ENCODE data around the gene NUCB1. TPM values are rescaled to one million over a fixed set of nuclear protein-coding genes. Genes with fewer than 3 reads are reported as not detected.

The NUCB1 gene
- total and polyA plus RNA-seq, 9 of the 15 experiments (the other 6 are each of a cell fraction or from before 2014, with no cell fraction given) = 3.1 to 153 (median 71.7) TPM

DNA sequence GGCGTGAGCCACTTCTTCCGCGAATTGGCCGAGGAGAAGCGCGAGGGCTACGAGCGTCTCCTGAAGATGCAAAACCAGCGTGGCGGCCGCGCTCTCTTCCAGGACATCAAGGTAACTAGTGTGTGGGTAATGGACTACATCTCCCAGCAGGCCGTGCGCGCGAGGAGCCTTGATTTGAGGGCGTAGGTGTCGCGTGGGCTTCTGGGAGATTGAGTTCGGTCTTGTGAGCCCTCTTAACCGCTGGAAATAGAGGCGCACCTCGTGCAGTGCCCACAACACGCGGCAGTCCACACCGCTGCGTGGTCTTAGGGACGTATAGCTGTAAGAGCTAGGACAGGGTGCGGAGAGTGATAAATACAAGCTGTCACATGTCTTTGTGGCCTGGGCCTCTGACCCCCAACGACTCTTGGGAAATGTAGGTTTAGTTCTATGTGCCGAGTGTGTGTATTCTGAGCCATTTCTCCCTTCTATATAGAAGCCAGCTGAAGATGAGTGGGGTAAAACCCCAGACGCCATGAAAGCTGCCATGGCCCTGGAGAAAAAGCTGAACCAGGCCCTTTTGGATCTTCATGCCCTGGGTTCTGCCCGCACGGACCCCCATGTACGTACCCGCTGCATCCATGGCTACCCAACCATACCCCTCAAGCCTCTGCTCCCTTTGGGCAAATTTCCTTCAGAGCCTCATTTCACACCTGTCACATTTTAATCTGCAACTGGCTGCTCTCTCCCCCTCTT, 65.9 kb downstream of the NUCB1 start (continued):
- TF ChIP-seq FOXP1 (CRISPR knock-in tag; IDR thresholded peaks at IDR 0.05) = no peak
- TF ChIP-seq, protein P1, sequence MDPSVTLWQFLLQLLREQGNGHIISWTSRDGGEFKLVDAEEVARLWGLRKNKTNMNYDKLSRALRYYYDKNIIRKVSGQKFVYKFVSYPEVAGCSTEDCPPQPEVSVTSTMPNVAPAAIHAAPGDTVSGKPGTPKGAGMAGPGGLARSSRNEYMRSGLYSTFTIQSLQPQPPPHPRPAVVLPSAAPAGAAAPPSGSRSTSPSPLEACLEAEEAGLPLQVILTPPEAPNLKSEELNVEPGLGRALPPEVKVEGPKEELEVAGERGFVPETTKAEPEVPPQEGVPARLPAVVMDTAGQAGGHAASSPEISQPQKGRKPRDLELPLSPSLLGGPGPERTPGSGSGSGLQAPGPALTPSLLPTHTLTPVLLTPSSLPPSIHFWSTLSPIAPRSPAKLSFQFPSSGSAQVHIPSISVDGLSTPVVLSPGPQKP (CRISPR knock-in tag; IDR thresholded peaks at IDR 0.05) = no peak
- 0 out of 2 replicates have a peak, but pooled peaks have one; percentile 5 for TF ChIP-seq ZNF12 (CRISPR knock-in tag; IDR thresholded peaks at IDR 0.05)
- TF ChIP-seq, protein P2, sequence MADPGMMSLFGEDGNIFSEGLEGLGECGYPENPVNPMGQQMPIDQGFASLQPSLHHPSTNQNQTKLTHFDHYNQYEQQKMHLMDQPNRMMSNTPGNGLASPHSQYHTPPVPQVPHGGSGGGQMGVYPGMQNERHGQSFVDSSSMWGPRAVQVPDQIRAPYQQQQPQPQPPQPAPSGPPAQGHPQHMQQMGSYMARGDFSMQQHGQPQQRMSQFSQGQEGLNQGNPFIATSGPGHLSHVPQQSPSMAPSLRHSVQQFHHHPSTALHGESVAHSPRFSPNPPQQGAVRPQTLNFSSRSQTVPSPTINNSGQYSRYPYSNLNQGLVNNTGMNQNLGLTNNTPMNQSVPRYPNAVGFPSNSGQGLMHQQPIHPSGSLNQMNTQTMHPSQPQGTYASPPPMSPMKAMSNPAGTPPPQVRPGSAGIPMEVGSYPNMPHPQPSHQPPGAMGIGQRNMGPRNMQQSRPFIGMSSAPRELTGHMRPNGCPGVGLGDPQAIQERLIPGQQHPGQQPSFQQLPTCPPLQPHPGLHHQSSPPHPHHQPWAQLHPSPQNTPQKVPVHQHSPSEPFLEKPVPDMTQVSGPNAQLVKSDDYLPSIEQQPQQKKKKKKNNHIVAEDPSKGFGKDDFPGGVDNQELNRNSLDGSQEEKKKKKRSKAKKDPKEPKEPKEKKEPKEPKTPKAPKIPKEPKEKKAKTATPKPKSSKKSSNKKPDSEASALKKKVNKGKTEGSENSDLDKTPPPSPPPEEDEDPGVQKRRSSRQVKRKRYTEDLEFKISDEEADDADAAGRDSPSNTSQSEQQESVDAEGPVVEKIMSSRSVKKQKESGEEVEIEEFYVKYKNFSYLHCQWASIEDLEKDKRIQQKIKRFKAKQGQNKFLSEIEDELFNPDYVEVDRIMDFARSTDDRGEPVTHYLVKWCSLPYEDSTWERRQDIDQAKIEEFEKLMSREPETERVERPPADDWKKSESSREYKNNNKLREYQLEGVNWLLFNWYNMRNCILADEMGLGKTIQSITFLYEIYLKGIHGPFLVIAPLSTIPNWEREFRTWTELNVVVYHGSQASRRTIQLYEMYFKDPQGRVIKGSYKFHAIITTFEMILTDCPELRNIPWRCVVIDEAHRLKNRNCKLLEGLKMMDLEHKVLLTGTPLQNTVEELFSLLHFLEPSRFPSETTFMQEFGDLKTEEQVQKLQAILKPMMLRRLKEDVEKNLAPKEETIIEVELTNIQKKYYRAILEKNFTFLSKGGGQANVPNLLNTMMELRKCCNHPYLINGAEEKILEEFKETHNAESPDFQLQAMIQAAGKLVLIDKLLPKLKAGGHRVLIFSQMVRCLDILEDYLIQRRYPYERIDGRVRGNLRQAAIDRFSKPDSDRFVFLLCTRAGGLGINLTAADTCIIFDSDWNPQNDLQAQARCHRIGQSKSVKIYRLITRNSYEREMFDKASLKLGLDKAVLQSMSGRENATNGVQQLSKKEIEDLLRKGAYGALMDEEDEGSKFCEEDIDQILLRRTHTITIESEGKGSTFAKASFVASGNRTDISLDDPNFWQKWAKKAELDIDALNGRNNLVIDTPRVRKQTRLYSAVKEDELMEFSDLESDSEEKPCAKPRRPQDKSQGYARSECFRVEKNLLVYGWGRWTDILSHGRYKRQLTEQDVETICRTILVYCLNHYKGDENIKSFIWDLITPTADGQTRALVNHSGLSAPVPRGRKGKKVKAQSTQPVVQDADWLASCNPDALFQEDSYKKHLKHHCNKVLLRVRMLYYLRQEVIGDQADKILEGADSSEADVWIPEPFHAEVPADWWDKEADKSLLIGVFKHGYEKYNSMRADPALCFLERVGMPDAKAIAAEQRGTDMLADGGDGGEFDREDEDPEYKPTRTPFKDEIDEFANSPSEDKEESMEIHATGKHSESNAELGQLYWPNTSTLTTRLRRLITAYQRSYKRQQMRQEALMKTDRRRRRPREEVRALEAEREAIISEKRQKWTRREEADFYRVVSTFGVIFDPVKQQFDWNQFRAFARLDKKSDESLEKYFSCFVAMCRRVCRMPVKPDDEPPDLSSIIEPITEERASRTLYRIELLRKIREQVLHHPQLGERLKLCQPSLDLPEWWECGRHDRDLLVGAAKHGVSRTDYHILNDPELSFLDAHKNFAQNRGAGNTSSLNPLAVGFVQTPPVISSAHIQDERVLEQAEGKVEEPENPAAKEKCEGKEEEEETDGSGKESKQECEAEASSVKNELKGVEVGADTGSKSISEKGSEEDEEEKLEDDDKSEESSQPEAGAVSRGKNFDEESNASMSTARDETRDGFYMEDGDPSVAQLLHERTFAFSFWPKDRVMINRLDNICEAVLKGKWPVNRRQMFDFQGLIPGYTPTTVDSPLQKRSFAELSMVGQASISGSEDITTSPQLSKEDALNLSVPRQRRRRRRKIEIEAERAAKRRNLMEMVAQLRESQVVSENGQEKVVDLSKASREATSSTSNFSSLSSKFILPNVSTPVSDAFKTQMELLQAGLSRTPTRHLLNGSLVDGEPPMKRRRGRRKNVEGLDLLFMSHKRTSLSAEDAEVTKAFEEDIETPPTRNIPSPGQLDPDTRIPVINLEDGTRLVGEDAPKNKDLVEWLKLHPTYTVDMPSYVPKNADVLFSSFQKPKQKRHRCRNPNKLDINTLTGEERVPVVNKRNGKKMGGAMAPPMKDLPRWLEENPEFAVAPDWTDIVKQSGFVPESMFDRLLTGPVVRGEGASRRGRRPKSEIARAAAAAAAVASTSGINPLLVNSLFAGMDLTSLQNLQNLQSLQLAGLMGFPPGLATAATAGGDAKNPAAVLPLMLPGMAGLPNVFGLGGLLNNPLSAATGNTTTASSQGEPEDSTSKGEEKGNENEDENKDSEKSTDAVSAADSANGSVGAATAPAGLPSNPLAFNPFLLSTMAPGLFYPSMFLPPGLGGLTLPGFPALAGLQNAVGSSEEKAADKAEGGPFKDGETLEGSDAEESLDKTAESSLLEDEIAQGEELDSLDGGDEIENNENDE (IDR thresholded peaks at IDR 0.05; ENCODE audit: low read depth, low read length) = no peak
- TF ChIP-seq TCF7L2 (IDR thresholded peaks at IDR 0.05; ENCODE audit: low read depth, low read length) = no peak
- TF ChIP-seq, protein P3, sequence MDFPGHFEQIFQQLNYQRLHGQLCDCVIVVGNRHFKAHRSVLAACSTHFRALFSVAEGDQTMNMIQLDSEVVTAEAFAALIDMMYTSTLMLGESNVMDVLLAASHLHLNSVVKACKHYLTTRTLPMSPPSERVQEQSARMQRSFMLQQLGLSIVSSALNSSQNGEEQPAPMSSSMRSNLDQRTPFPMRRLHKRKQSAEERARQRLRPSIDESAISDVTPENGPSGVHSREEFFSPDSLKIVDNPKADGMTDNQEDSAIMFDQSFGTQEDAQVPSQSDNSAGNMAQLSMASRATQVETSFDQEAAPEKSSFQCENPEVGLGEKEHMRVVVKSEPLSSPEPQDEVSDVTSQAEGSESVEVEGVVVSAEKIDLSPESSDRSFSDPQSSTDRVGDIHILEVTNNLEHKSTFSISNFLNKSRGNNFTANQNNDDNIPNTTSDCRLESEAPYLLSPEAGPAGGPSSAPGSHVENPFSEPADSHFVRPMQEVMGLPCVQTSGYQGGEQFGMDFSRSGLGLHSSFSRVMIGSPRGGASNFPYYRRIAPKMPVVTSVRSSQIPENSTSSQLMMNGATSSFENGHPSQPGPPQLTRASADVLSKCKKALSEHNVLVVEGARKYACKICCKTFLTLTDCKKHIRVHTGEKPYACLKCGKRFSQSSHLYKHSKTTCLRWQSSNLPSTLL (IDR thresholded peaks at IDR 0.05) = 0 out of 2 replicates have a peak, but pooled peaks have one; percentile 38
- no peak; a peak in 1 of 4 replicates for TF ChIP-seq FOXA3 (CRISPR knock-in tag; conservative IDR thresholded peaks at IDR 0.05 in 1 of 2, IDR thresholded peaks at IDR 0.05 in 1 of 2)
- TF ChIP-seq ZNF764 (CRISPR knock-in tag; IDR thresholded peaks at IDR 0.05; ENCODE audit: low read depth) = no peak
- TF ChIP-seq ZNF75A (CRISPR knock-in tag; IDR thresholded peaks at IDR 0.05) = no peak
